Natural killer cell treated with Interleukin-12 subunit alpha and Interleukin-12 subunit beta and Interleukin-15 and Interleukin-18, amount 100 ng/mL, for 72 hours (primary cell): Measurements from ENCODE around the gene FA2H. TPM values are rescaled to one million over a fixed set of nuclear protein-coding genes. Genes with fewer than 3 reads are reported as not detected.
A peak's percentile ranks its signal among the peaks of the same experiment; 100 is the strongest.
"Not testable (repeated sequence)": the region's sequence is repeated elsewhere in the genome, so short reads cannot be mapped to it uniquely, and the experiment has no call there.

Experiments
- ATAC-seq, 2 donors: fragments of 150-1000 bp; cut with Tn5 transposase in 1 of 2; sonication (Bioruptor Pico), chemical (Tn5 transposase) in 1 of 2; 2 replicates each; pipeline ENCODE4 v1.10.0; 2021
- DNase-seq: peaks from one replicate; pipeline ENCODE4 v3.0.0; 2022; ENCODE audit warnings: low spot score
- H3K27ac Mint-ChIP-seq, 2 donors: 1 replicate in 1 of 2; 2 replicates in 1 of 2; pipeline ENCODE4 v1.8.0; 2022; ENCODE audit warnings: mixed read lengths in 2 of 2, mild to moderate bottlenecking in 1 of 2, moderate library complexity in 1 of 2
- H3K27me3 Mint-ChIP-seq, 2 donors: 1 replicate in 1 of 2; 2 replicates in 1 of 2; pipeline ENCODE4 v1.8.0; 2022; ENCODE audit warnings: mixed read lengths in 2 of 2
- H3K36me3 Mint-ChIP-seq: one replicate; pipeline ENCODE4 v1.8.0; 2022; ENCODE audit warnings: mixed read lengths
- H3K4me1 Mint-ChIP-seq, 2 donors: 1 replicate in 1 of 2; 2 replicates in 1 of 2; pipeline ENCODE4 v1.8.0; 2022; ENCODE audit warnings: low read depth in 2 of 2, mixed read lengths in 2 of 2, mild to moderate bottlenecking in 1 of 2
- H3K4me3 Mint-ChIP-seq: one replicate; pipeline ENCODE4 v1.8.0; 2022; ENCODE audit warnings: mixed read lengths
- H3K9me3 Mint-ChIP-seq: 2 replicates; pipeline ENCODE4 v1.8.0; 2022; ENCODE audit warnings: mixed read lengths
- total RNA-seq, 2 donors: library from RNA; stranded (reverse); gene quantifications; one replicate each; pipeline ENCODE4 v1.2.3, GENCODE V29; 2022

Gene FA2H
- total RNA-seq, 2 donors from 2014 or later: not detected

GRCh38 chr16:74734361-74735161, 40.1 kb downstream of the FA2H start:
- H3K9me3 Mint-ChIP-seq: no peaks in the 10 kb centered on the region
- H3K4me3 Mint-ChIP-seq: no peak overlapping the region
- no peak overlapping the region for H3K27ac Mint-ChIP-seq
- no peaks in the 10 kb centered on the region for H3K36me3 Mint-ChIP-seq
- no peak for ATAC-seq
- no peaks in the 10 kb centered on the region for H3K27me3 Mint-ChIP-seq
- no peak for DNase-seq
- H3K4me1 Mint-ChIP-seq: peaks cover 4 to 8% of the 10 kb centered on the region in 2 donors

DNA sequence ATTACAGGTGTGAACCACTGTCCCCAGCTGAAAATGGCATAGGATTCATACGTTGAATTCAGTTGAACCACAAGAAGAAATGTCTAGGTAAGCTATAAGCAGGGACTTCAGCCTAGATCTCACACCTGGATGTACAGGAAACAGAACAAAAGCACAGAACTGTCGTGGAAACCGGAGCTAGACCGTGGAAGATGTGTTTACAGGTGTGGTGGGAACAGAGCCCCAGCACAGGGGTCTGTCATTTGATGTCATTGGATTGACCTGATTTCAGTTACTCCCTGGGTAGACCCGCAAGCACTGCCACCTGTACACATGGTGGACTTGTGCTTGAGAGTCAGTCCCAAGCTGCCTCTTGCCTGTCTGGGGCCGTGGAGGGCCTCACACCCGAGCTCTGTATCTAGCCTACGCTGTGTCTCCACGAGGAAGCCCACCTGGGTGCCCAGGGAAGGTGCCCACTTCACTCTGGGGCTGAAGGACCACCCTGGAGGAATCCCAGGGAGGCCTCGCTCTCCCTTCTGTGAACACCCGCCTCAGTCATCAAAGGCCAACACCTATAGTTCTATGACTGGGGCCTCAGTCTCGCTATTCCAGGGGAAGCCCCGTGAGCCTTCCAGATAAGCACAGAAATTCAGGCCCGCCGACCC, 41.8 kb downstream of the FA2H start:
- Mint-ChIP-seq H3K4me3 (no peak overlapping the region), H3K27ac (no peak overlapping the region), H3K27me3 (no peaks in the 10 kb centered on the region), H3K9me3 (no peaks in the 10 kb centered on the region), H3K36me3 (no peaks in the 10 kb centered on the region), H3K4me1 (peaks cover 4 to 8% of the 10 kb centered on the region in 2 donors)
- ATAC-seq (no peak), DNase-seq (no peak)

GRCh38 chr16:74731853-74732477, 42.7 kb downstream of the FA2H start:
- ATAC-seq (no peak), DNase-seq (no peak)
- H3K36me3 Mint-ChIP-seq: no peaks in the 10 kb centered on the region
- no peak overlapping the region for H3K27ac Mint-ChIP-seq
- H3K27me3 Mint-ChIP-seq: no peaks in the 10 kb centered on the region
- peaks cover 2% of the 10 kb centered on the region for H3K9me3 Mint-ChIP-seq
- H3K4me3 Mint-ChIP-seq: no peak overlapping the region
- H3K4me1 Mint-ChIP-seq: peaks cover 4 to 8% of the 10 kb centered on the region in 2 donors

GRCh38 chr16:74729783-74730683, 44.6 kb downstream of the FA2H start:
- ATAC-seq: peak in 1 of 2 donors; percentile 13
- Mint-ChIP-seq H3K27ac (no peak overlapping the region), H3K4me1 (peaks cover 4 to 8% of the 10 kb centered on the region in 2 donors), H3K36me3 (no peaks in the 10 kb centered on the region), H3K4me3 (no peak overlapping the region), H3K27me3 (no peaks in the 10 kb centered on the region), H3K9me3 (peaks cover 5% of the 10 kb centered on the region)
- DNase-seq: no peak

DNA sequence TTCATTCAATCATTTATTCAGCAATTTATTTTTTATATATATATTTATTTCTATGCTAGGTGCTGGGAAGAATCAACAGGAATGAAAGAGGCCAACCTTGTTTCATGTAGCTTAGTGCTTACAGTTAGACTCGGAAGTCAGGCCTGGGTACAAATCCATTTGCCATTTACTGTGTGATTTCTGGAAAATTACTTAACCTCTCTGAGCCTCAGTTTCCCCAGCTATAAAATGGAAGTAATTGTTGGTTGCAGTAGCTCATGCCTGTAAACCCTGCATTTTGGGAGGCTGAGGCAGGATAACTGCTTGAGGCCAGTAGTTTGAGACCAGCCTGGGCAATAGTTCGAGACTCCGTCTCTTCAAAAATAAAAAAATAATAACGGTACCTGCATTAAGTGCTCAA, 46.7 kb downstream of the FA2H start:
- peaks cover 5% of the 10 kb centered on the region for H3K9me3 Mint-ChIP-seq
- peaks cover 7 to 8% of the 10 kb centered on the region in 2 donors for H3K27me3 Mint-ChIP-seq
- DNase-seq: no peak
- H3K4me1 Mint-ChIP-seq: peaks cover 4 to 11% of the 10 kb centered on the region in 2 donors
- H3K4me3 Mint-ChIP-seq: no peak overlapping the region
- no peak overlapping the region for H3K27ac Mint-ChIP-seq
- H3K36me3 Mint-ChIP-seq: no peaks in the 10 kb centered on the region
- ATAC-seq: no peak

DNA sequence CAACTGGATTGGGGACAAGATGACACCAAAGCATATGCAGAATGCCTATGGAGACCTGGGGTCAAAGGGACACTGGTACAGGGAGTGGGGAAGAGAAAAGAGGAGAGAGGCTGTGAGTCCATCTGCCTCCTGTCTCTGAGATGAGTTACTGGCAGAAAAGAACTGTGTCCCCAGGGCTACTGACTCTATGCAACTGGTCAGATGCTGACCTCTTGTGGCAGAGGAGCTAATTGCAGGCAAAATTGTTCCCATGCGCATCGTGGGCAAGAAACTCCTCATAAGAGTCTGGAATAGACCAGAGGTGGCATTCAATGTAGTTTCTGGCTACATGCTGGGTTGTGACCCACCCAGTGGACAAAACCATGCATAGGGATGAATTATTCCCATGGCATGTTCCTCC, 47.9 kb downstream of the FA2H start:
- no peak for DNase-seq
- Mint-ChIP-seq H3K27ac (no peak overlapping the region), H3K4me1 (peaks cover 4 to 11% of the 10 kb centered on the region in 2 donors), H3K27me3 (peaks cover 8% of the 10 kb centered on the region in 2 donors), H3K9me3 (peaks cover 5% of the 10 kb centered on the region), H3K36me3 (no peaks in the 10 kb centered on the region), H3K4me3 (no peak overlapping the region)
- ATAC-seq: no peak

DNA sequence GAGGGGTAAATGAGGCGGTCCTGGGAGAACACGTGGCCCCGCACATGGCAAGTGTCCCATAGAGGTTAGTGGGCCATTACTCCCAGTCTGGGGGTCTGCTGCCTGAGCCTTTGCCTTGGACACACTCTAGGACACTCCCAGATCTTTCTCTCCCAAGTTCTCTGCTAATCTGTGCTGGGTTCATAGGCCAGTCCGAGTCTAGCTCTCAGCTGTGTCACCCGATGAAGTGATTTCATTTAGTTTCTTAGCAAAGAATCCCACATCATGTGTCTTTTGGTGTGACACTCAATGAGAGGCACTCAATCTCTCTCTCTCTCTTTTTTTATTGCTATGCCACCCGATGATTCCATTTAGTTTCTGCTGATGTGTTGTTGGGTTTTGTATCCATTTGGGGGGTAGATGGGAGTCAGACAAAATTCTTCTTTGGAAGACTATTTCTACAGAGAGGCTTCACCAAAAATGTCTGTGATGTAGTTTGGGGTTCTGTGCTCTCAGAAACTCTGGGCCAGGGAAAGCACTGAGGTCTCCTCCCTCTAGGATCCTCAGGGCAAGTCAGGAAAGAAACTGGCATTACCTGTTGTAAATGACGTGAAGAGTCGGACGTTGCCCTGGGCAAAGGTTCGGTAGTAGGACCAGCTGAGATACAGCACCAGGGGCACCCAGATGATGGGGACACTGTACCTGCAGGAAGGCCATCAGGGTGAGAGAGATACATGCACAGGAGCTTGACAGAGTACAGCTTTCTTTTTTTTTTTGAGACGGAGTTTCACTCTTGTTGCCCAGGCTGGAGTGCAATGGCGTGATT, 48.8 kb downstream of the FA2H start:
- peaks cover 5% of the 10 kb centered on the region for H3K9me3 Mint-ChIP-seq
- H3K27me3 Mint-ChIP-seq: peaks cover 8% of the 10 kb centered on the region in 2 donors
- H3K4me1 Mint-ChIP-seq: peaks cover 4 to 11% of the 10 kb centered on the region in 2 donors
- H3K36me3 Mint-ChIP-seq: no peaks in the 10 kb centered on the region
- H3K4me3 Mint-ChIP-seq: no peak overlapping the region
- DNase-seq (no peak), ATAC-seq (no peak)
- H3K27ac Mint-ChIP-seq: no peak overlapping the region

- Mint-ChIP-seq H3K4me3 (no peak overlapping the region), H3K36me3 (no peaks in the 10 kb centered on the region), H3K27ac (no peak overlapping the region), H3K4me1 (peaks cover 0 to 6% of the 10 kb centered on the region in 2 donors), H3K9me3 (peaks cover 5% of the 10 kb centered on the region), H3K27me3 (peaks cover 8 to 10% of the 10 kb centered on the region in 2 donors)
- DNase-seq (no peak), ATAC-seq (peak in 1 of 2 donors; percentile 15)
Observed at GRCh38 chr16:74724820-74725549, 49.6 kb downstream of the FA2H start.

- Mint-ChIP-seq H3K9me3 (peaks cover 5% of the 10 kb centered on the region), H3K4me3 (no peak overlapping the region), H3K27ac (no peak overlapping the region), H3K36me3 (no peaks in the 10 kb centered on the region), H3K4me1 (peaks cover 0 to 5% of the 10 kb centered on the region in 2 donors), H3K27me3 (peaks cover 8 to 10% of the 10 kb centered on the region in 2 donors)
- no peak for DNase-seq
- ATAC-seq: no peak
Observed at GRCh38 chr16:74723256-74723655, 51.4 kb downstream of the FA2H start.

GRCh38 chr16:74722156-74722555, 52.5 kb downstream of the FA2H start:
- not testable (repeated sequence) for H3K4me3 Mint-ChIP-seq, H3K27me3 Mint-ChIP-seq, H3K36me3 Mint-ChIP-seq, DNase-seq, ATAC-seq, H3K4me1 Mint-ChIP-seq, H3K9me3 Mint-ChIP-seq, H3K27ac Mint-ChIP-seq

GRCh38 chr16:74721716-74722115, 52.9 kb downstream of the FA2H start:
- Mint-ChIP-seq H3K27me3 (peaks cover 8 to 12% of the 10 kb centered on the region in 2 donors), H3K27ac (no peak overlapping the region), H3K4me3 (no peak overlapping the region), H3K36me3 (no peaks in the 10 kb centered on the region), H3K9me3 (peaks cover 3% of the 10 kb centered on the region), H3K4me1 (peaks cover 0 to 5% of the 10 kb centered on the region in 2 donors)
- DNase-seq: no peak
- no peak for ATAC-seq

GRCh38 chr16:74720579-74720978, 54.0 kb downstream of the FA2H start:
- Mint-ChIP-seq H3K27me3 (peaks cover 8 to 12% of the 10 kb centered on the region in 2 donors), H3K9me3 (no peaks in the 10 kb centered on the region), H3K4me1 (peaks cover 0 to 5% of the 10 kb centered on the region in 2 donors), H3K27ac (no peak overlapping the region), H3K4me3 (no peak overlapping the region), H3K36me3 (no peaks in the 10 kb centered on the region)
- ATAC-seq: no peak
- no peak for DNase-seq
